SW 1271 (cell line): ENCODE data around the gene THAP6.
"Not testable (repeated sequence)": the region's sequence is repeated elsewhere in the genome, so short reads cannot be mapped to it uniquely, and the experiment has no call there.

Source experiments
- DNase-seq, 2 experiments: peaks; one replicate each; lab custom pipeline; 2025; lab: John Stamatoyannopoulos, UW

THAP6 gene

GRCh38 chr4:75525910-75526309 is 11.6 kb downstream of the THAP6 start:
- no peak for DNase-seq

- no peak for DNase-seq
Measured at GRCh38 chr4:75527482-75527881, 13.2 kb downstream of the THAP6 start.

GRCh38 chr4:75530556-75531322 is 16.5 kb downstream of the THAP6 start:
- DNase-seq = no peak

GRCh38 chr4:75531536-75532143 is 17.4 kb downstream of the THAP6 start:
- DNase-seq = not testable (repeated sequence)

- DNase-seq = not testable (repeated sequence)
Measured at GRCh38 chr4:75533339-75533887, 19.1 kb downstream of the THAP6 start.

- not testable (repeated sequence) for DNase-seq
Measured at GRCh38 chr4:75533926-75534325, 19.7 kb downstream of the THAP6 start.

- not testable (repeated sequence) for DNase-seq
Measured at GRCh38 chr4:75537308-75537707, 23.0 kb downstream of the THAP6 start.

GRCh38 chr4:75542824-75543223 is 28.6 kb downstream of the THAP6 start:
- no peak for DNase-seq

- DNase-seq = not testable (repeated sequence)
Measured at GRCh38 chr4:75544220-75544619, 29.9 kb downstream of the THAP6 start.

GRCh38 chr4:75544870-75545269 is 30.6 kb downstream of the THAP6 start:
- DNase-seq = no peak

GRCh38 chr4:75545526-75545925 is 31.3 kb downstream of the THAP6 start:
- DNase-seq = no peak

GRCh38 chr4:75547647-75548387 is 33.5 kb downstream of the THAP6 start:
- no peak for DNase-seq

GRCh38 chr4:75549019-75549418 is 34.7 kb downstream of the THAP6 start:
- DNase-seq = no peak

- no peak for DNase-seq
Measured at GRCh38 chr4:75552452-75552851, 38.2 kb downstream of the THAP6 start.

- DNase-seq = no peak
Measured at GRCh38 chr4:75555294-75556164, 41.3 kb downstream of the THAP6 start, which contains the start of gene ODAPH. TSS of gene ODAPH (plus strand) at chr4:75556066. CDS start at chr4:75556083, 17 bp downstream.

GRCh38 chr4:75557696-75558095 is 43.4 kb downstream of the THAP6 start:
- DNase-seq = no peak

- DNase-seq = no peak
Measured at GRCh38 chr4:75561789-75562188, 47.5 kb downstream of the THAP6 start.

- DNase-seq = no peak
Measured at GRCh38 chr4:75564023-75564422, 49.8 kb downstream of the THAP6 start.

GRCh38 chr4:75565481-75565880 is 51.2 kb downstream of the THAP6 start:
- DNase-seq = no peak

- no peak for DNase-seq
Measured at GRCh38 chr4:75566911-75567310, 52.6 kb downstream of the THAP6 start.

GRCh38 chr4:75567725-75568124 is 53.5 kb downstream of the THAP6 start:
- no peak for DNase-seq
